Measurements from ENCODE around the gene THRA. TPM values are rescaled to one million over a fixed set of nuclear protein-coding genes. Genes with fewer than 3 reads are reported as not detected.
A peak's percentile ranks its signal among the peaks of the same experiment; 100 is the strongest.

THRA gene
- total RNA-seq, 1 experiment from 2014 or later, result 10.1 TPM

DNA sequence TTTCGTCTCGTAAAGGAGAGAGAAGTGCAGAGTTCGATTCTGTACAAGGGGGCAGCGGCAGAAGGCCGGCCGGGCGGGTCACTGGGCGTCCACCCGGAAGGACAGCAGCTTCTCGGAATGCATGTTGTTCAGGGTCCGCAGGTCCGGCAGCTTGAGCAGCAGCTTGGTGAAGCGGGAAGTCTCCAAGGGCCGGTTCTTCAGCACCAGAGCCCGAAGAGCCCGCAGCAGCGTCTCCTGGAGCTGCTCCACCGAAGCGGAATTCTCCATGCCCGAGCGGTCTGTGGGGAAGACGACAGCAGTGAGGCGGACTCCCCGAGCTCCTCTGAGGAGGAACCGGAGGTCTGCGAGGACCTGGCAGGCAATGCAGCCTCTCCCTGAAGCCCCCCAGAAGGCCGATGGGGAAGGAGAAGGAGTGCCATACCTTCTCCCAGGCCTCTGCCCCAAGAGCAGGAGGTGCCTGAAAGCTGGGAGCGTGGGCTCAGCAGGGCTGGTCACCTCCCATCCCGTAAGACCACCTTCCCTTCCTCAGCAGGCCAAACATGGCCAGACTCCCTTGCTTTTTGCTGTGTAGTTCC lies 30.3 kb downstream of the THRA start:
- TF ChIP-seq, protein P1, sequence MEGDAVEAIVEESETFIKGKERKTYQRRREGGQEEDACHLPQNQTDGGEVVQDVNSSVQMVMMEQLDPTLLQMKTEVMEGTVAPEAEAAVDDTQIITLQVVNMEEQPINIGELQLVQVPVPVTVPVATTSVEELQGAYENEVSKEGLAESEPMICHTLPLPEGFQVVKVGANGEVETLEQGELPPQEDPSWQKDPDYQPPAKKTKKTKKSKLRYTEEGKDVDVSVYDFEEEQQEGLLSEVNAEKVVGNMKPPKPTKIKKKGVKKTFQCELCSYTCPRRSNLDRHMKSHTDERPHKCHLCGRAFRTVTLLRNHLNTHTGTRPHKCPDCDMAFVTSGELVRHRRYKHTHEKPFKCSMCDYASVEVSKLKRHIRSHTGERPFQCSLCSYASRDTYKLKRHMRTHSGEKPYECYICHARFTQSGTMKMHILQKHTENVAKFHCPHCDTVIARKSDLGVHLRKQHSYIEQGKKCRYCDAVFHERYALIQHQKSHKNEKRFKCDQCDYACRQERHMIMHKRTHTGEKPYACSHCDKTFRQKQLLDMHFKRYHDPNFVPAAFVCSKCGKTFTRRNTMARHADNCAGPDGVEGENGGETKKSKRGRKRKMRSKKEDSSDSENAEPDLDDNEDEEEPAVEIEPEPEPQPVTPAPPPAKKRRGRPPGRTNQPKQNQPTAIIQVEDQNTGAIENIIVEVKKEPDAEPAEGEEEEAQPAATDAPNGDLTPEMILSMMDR (conservative IDR thresholded peaks at IDR 0.05), result no peak
- Histone ChIP-seq H3K27me3 (ENCODE audit: insufficient read depth, low read length) (no peaks in the 10 kb centered on the region), H3K4me1 (ENCODE audit: insufficient read depth, low read length) (no peaks in the 10 kb centered on the region; the same call in 1 of the 2 replicates), H2BK12ac (ENCODE audit: insufficient read length, low read depth, low read length) (no peak overlapping the region), H3T11ph (ENCODE audit: low read length) (no peak overlapping the region), H3K18ac (ENCODE audit: insufficient read length, low read depth, low read length) (no peak overlapping the region), H3K56ac (ENCODE audit: insufficient read length, low read depth, low read length) (no peak overlapping the region), H2BK15ac (ENCODE audit: low read depth, low read length) (no peak overlapping the region), H4K91ac (ENCODE audit: insufficient read length, low read depth, low read length) (no peak overlapping the region), H2BK5ac (ENCODE audit: insufficient read length, low read length) (no peak overlapping the region), H3K9ac (ENCODE audit: extremely low read depth, insufficient read length, low read length) (no peak overlapping the region), H3K23me2 (ENCODE audit: insufficient read length, low read depth, low read length, poor library complexity, severe bottlenecking) (no peaks in the 10 kb centered on the region), H3K79me2 (ENCODE audit: insufficient read depth, low read length) (no peaks in the 10 kb centered on the region), H3K4ac (ENCODE audit: low read depth, low read length) (no peak overlapping the region), H3K27ac (ENCODE audit: insufficient read length, low read depth, low read length) (no peak overlapping the region), H3K79me1 (ENCODE audit: insufficient read depth, low read depth, low read length, poor library complexity, severe bottlenecking) (no peaks in the 10 kb centered on the region), H3K9me3 (ENCODE audit: control insufficient read depth, low read depth, low read length) (no peaks in the 10 kb centered on the region), H4K5ac (ENCODE audit: insufficient read length, low read depth, low read length) (no peak overlapping the region), H3K23ac (ENCODE audit: insufficient read length, low read depth, low read length) (no peak overlapping the region), H2BK120ac (ENCODE audit: low read depth, low read length, poor library complexity, severe bottlenecking) (no peak overlapping the region), H3K4me2 (ENCODE audit: insufficient read depth, insufficient read length, low read length) (no peak overlapping the region), H2AK5ac (ENCODE audit: insufficient read length, low read length) (no peak overlapping the region), H4K8ac (replicated peaks; ENCODE audit: insufficient read length, low read depth, low read length) (no peak overlapping the region), H4K20me1 (ENCODE audit: control insufficient read depth, insufficient read depth, insufficient read length) (peaks cover 2% of the 10 kb centered on the region), H2BK20ac (ENCODE audit: low read depth, low read length, poor library complexity, severe bottlenecking) (no peak overlapping the region), H2AFZ (ENCODE audit: low read length) (no peak overlapping the region), H3K14ac (ENCODE audit: insufficient read depth, low read length) (no peak overlapping the region; the same call in 1 of the 2 replicates)
- Mint-ChIP-seq H3K9me3 (no peaks in the 10 kb centered on the region), H3K4me3 (no peak overlapping the region), H3K27me3 (ENCODE audit: low read depth) (no peaks in the 10 kb centered on the region; the same call in 1 of the 2 replicates), H3K4me1 (peaks cover 13 to 52% of the 10 kb centered on the region in 2 experiments; a peak in 3 of 4 replicates), H3K36me3 (ENCODE audit: insufficient read depth in 1 of 3, low read depth in 3 of 3) (peaks cover 29 to 49% (median 38%) of the 10 kb centered on the region in 3 experiments), H3K27ac (peak overlapping the region in 1 of 3 experiments; percentile 6; a peak in 2 of 7 replicates)
- DNase-seq, result no peak
- WGBS (ENCODE audit: extremely low coverage, insufficient read length, low lambda C conversion rate), result no CpG with 5 or more reads among the region's 29 CpGs
